WI38 (cell line): Measurements from ENCODE around the gene MYADML2.

ENCODE experiments used
- H3K4me3 ChIP-seq: 2 replicates; pipeline ENCODE4 v1.5.1; 2011; ENCODE audit warnings: low read depth, mild to moderate bottlenecking, control low read depth, low read length
- CTCF ChIP-seq: IDR thresholded peaks from 2 replicates; pipeline ENCODE4 v1.5.1; 2012; ENCODE audit warnings: low read depth, mild to moderate bottlenecking, control low read depth, low read length

MYADML2 gene

GRCh38 chr17:81934850-81935708, 12.0 kb downstream of the MYADML2 start:
- TF ChIP-seq CTCF = no peak
- H3K4me3 ChIP-seq = no peak overlapping the region

- TF ChIP-seq CTCF = no peak
- H3K4me3 ChIP-seq = no peak overlapping the region
These were observed 12.8 kb downstream of the MYADML2 start for GRCh38 chr17:81934098-81934757.

- no peak overlapping the region for H3K4me3 ChIP-seq
- TF ChIP-seq CTCF = no peak
These were observed 13.8 kb downstream of the MYADML2 start for GRCh38 chr17:81933178-81933699.

GRCh38 chr17:81932333-81932983, 14.6 kb downstream of the MYADML2 start:
- no peak overlapping the region for H3K4me3 ChIP-seq
- TF ChIP-seq CTCF = no peak

- TF ChIP-seq CTCF = no peak
- no peak overlapping the region for H3K4me3 ChIP-seq
These were observed 15.3 kb downstream of the MYADML2 start for GRCh38 chr17:81931557-81932332.

GRCh38 chr17:81931189-81931556, 15.9 kb downstream of the MYADML2 start:
- no peak overlapping the region for H3K4me3 ChIP-seq
- TF ChIP-seq CTCF = no peak
